Measurements from ENCODE around the gene BAX. TPM values are rescaled to one million over a fixed set of nuclear protein-coding genes. Genes with fewer than 3 reads are reported as not detected.
A peak's percentile ranks its signal among the peaks of the same experiment; 100 is the strongest.

Gene BAX
- total RNA-seq, 1 donor from 2014 or later = 161 TPM

GRCh38 chr19:48961673-48962028 is 7.0 kb downstream of the BAX start:
- Mint-ChIP-seq H3K9me3 (no peaks in the 10 kb centered on the region), H3K36me3 (peaks cover 27% of the 10 kb centered on the region), H3K27me3 (peaks cover 3% of the 10 kb centered on the region), H3K4me1 (ENCODE audit: unreplicated experiment) (peaks cover 31% of the 10 kb centered on the region), H3K27ac (peak overlapping the region; percentile 83), H3K4me3 (peak overlapping the region; percentile 69)
- TF ChIP-seq CTCF (conservative IDR thresholded peaks at IDR 0.05) = no peak
- DNase-seq (ENCODE audit: extremely low spot score, unreplicated experiment) = no peak

GRCh38 chr19:48962029-48962848 is 7.6 kb downstream of the BAX start:
- Mint-ChIP-seq H3K36me3 (peaks cover 25% of the 10 kb centered on the region), H3K27me3 (peaks cover 3% of the 10 kb centered on the region), H3K9me3 (no peaks in the 10 kb centered on the region), H3K4me3 (peak overlapping the region; percentile 69), H3K4me1 (ENCODE audit: unreplicated experiment) (peaks cover 31% of the 10 kb centered on the region), H3K27ac (peak overlapping the region; percentile 83)
- no peak for DNase-seq (ENCODE audit: extremely low spot score, unreplicated experiment)
- TF ChIP-seq CTCF (conservative IDR thresholded peaks at IDR 0.05) = no peak

GRCh38 chr19:48962849-48963165 is 8.1 kb downstream of the BAX start:
- Mint-ChIP-seq H3K36me3 (peaks cover 20% of the 10 kb centered on the region), H3K27me3 (peaks cover 3% of the 10 kb centered on the region), H3K9me3 (no peaks in the 10 kb centered on the region), H3K27ac (peak overlapping the region; percentile 83), H3K4me1 (ENCODE audit: unreplicated experiment) (peaks cover 31% of the 10 kb centered on the region), H3K4me3 (no peak overlapping the region)
- TF ChIP-seq CTCF (conservative IDR thresholded peaks at IDR 0.05) = no peak
- no peak for DNase-seq (ENCODE audit: extremely low spot score, unreplicated experiment)

GRCh38 chr19:48963371-48964204 is 8.9 kb downstream of the BAX start:
- peaks cover 22% of the 10 kb centered on the region for H3K36me3 Mint-ChIP-seq
- H3K27ac Mint-ChIP-seq = peak overlapping the region; percentile 97
- no peak for TF ChIP-seq CTCF (conservative IDR thresholded peaks at IDR 0.05)
- H3K4me3 Mint-ChIP-seq = peak overlapping the region; percentile 98
- peaks cover 3% of the 10 kb centered on the region for H3K27me3 Mint-ChIP-seq
- H3K4me1 Mint-ChIP-seq (ENCODE audit: unreplicated experiment) = peaks cover 31% of the 10 kb centered on the region
- DNase-seq (ENCODE audit: extremely low spot score, unreplicated experiment) = peak; percentile 78
- H3K9me3 Mint-ChIP-seq = no peaks in the 10 kb centered on the region

- H3K36me3 Mint-ChIP-seq = peaks cover 22% of the 10 kb centered on the region
- no peak for TF ChIP-seq CTCF (conservative IDR thresholded peaks at IDR 0.05)
- H3K4me3 Mint-ChIP-seq = peak overlapping the region; percentile 98
- peaks cover 3% of the 10 kb centered on the region for H3K27me3 Mint-ChIP-seq
- peaks cover 31% of the 10 kb centered on the region for H3K4me1 Mint-ChIP-seq (ENCODE audit: unreplicated experiment)
- H3K27ac Mint-ChIP-seq = peak overlapping the region; percentile 97
- H3K9me3 Mint-ChIP-seq = no peaks in the 10 kb centered on the region
- no peak for DNase-seq (ENCODE audit: extremely low spot score, unreplicated experiment)
Measured at GRCh38 chr19:48964205-48965039, 9.7 kb downstream of the BAX start.
